GM21619 (cell line): ENCODE measurements around the gene ZNF469.

Experiments
- ATAC-seq: cut with Tn5 transposase; IDR thresholded peaks from one replicate; pipeline ENCODE4 v1.9.1; 2021; ENCODE audit not compliant: unreplicated experiment

Gene ZNF469

DNA sequence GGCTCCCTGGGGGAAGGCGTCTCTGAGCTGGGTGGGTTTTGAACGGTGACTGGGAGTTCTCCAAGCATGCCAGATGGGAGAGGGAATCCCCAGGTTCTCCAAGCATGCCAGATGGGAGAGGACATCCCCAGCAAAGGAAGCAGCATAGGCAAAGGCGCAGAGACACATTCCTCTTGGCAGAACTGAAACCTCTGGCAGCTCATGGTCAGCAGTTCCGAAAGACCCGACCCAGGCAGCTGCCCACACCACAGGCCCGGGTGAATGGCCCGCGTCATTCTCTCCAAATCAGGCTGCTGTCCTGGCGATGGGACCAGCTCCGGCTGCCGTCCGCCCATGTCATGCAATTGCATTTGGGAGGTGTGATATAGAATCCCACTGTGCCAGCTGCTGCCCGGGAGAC, 8.0 kb downstream of the ZNF469 start:
- no peak for ATAC-seq

DNA sequence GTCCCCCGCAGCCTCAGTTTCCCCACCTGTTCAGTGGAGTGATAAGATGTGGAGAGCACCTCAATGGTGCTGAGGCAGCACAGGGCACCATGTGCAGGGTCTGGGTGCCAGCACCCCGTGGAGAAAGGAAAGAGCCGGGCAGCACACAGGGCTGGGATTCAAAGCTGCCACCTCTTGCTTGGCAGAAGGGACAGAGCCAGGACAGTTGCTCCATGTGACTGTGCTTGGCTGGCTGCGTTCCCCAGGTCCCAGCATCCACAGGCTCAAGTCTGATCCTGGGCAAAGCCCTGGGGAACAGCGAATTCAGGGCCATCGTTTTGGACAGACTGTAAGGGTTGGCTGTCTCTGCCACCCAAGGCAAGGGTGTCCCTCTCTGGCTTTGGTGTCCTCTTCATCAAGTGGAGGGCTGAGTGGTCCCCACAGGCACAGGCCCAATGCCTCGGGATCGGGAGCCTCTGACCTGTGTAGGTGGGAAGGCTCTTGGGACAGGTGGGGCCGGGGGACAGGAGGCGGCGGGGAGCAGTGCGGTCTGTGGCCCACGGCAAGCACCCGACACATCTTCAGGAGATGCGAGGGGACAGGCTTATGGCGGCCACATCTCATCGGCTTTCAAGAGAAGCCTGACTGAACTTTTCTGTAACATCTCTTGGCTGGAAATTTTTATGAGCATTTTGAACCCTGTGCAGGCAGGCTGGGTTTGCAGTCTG, 8.5 kb downstream of the ZNF469 start:
- no peak for ATAC-seq

- ATAC-seq, result no peak
These were observed 9.4 kb downstream of the ZNF469 start for GRCh38 chr16:88392111-88392510.

GRCh38 chr16:88392616-88393015, 9.9 kb downstream of the ZNF469 start:
- ATAC-seq, result no peak

GRCh38 chr16:88393034-88393433, 10.3 kb downstream of the ZNF469 start:
- no peak for ATAC-seq

GRCh38 chr16:88393571-88393970, 10.8 kb downstream of the ZNF469 start:
- ATAC-seq, result no peak

GRCh38 chr16:88394426-88394825, 11.7 kb downstream of the ZNF469 start:
- no peak for ATAC-seq

- no peak for ATAC-seq
These were observed 13.2 kb downstream of the ZNF469 start for GRCh38 chr16:88395669-88396584.

DNA sequence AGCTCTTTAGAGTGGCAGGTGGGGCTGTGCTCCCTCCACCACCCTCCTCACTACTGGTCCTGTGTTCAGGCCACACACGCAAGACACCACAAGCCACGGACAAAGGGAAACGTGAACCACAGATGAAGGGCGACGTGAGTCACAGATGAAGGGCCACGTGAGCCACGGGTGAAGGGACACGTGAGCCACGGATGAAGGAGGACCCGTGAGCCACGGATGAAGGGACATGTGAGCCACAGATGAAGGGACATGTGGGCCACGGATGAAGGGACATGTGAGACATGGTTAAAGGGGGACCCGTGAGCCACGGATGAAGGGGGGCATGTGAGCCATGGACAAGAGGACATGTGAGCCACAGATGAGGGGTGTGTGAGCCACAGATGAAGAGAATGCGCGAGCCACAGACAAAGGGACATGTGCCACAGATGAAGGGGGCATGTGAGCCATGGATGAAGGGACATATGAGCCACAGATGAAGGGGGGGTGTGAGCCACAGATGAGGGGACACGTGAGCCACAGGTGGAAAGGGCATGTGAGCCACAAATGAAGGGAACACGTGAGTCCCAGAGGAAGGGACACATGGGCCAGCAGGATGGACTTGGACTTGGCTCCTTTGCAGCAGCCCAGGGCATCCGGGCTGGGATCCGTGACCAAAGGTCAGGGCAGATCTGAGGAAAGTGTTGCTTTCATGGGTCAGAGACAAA, 15.6 kb downstream of the ZNF469 start:
- ATAC-seq, result no peak

DNA sequence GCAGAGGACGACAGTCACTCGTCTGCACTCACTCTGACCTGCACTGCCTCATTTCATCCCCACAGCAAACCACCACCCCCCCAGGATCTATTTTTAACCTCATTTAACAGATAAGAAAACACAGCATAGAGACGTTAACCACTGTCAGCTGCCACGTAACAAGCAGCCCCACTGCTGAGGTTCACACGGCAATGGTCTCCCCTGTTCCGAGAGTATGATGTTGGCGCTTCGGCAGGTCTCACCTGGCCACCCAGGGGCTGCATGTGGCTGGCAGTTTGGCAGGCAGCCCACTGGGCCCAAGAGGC, 16.1 kb downstream of the ZNF469 start:
- ATAC-seq, result no peak

GRCh38 chr16:88400186-88400585, 17.4 kb downstream of the ZNF469 start:
- no peak for ATAC-seq

- no peak for ATAC-seq
These were observed 19.0 kb downstream of the ZNF469 start for GRCh38 chr16:88401604-88402246.

DNA sequence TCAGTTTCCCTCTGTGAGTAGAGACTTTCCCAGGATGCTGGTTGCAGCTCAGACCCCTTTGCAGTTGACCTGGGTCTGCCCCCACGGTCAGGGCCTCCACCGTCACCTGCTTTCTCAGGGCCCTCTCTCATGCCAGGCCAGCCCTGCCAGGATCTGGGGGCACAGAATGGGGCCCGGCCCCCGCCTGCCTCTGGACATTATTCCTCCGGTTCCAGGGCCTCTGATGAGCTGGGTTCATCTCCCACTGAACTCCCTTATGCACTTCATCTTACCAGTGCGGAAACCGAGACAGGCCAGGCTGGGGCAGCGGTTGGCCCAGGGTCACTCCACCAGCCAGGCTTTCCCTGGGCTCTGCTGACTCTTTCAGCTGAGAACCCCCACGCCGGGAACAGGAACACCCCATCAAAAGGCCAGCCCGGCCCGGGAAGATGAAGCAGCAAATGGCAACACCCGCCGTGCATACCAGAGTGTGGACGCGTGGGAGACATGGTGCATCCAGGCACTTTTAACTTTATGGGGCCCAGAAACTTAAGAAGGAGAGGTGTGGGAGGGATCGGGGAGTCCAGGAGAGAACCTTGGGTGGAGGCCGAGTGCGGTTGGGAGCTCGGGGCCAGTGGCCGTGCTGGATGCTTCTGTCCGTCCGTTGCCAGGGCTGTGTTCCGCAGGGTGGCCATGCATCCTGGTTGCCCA, 19.9 kb downstream of the ZNF469 start:
- no peak for ATAC-seq

DNA sequence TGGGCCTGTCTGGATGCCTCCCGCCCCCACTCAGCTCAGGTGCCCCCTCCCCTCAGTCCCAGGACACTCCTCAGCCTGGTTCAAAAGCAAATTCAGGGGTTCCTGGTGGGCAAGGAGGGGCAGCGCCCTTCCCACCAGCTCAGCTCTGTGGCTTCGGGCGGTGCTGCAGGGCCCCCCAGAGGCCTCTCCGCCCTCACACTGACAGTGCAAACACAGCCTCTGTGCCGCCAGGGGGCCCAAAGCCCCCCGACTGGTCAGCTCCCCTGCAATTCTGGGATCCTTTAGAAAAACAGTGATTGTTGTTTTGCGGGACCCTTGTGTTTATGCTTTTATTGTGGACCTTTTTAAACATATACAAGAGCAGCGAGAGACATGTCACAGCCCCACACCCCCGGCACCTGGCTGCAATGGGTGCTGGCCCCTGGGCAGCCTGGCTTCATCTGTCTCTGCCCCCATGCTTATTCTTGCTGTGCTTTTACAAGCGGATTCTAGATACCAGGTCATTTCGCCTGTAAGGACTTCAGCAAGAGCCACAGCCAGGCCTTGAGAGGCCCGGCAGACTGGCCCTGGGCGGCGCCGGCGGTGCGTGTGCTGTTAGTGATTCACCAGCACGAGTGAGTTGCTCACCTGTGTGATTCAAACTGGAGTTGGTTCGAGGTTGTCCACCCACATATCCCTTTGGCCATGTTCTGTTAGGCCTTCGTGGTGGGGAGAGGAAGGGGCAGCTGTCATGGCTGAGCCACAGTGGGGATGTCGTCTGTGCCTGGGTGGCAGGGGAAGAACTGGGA, 21.2 kb downstream of the ZNF469 start:
- no peak for ATAC-seq

DNA sequence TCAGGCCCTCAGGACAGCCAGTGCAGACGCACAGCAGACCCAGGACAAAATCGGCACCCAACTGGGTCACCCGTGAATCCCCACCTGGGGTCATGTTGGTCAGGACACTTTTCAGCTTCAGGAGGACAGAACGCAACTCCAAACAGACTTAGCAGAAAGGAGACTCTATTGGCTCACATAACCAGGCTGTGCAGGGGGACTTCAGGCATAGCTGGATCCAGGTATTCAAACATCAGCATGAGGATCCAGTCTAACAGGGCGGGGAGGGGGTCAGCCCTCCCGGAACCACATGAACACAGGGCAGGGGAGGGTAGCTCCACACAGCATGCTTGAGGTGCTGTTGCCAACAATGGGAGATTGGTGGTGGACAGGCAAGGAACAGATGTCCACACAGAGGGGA, 22.0 kb downstream of the ZNF469 start:
- no peak for ATAC-seq

- no peak for ATAC-seq
These were observed 22.7 kb downstream of the ZNF469 start for GRCh38 chr16:88405216-88406060.

- ATAC-seq, result no peak
These were observed 23.6 kb downstream of the ZNF469 start for GRCh38 chr16:88406096-88407041.

DNA sequence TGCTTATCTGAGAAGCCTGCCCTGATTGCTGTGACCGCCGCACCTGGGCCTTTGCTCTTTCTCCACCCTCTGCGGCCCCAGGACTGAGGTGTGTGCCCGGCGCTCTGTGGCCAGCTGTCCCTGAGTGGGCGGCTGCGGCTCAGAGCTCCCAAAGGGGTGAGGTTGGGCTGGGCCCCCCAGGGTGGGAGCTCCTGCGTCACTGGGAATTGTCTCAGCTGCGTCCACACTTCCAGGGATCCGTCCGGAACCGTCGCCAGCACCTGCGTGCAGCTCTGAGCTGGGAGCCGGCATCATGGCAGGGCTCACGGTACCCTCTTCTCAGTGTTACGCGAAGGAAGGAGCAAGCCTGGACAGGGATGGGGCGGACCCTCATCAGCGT, 24.3 kb downstream of the ZNF469 start:
- no peak for ATAC-seq
